Stimulated activated CD4-positive, alpha-beta T cell treated with anti-CD3 and anti-CD28 coated beads, Interleukin-4, amount 100 ng/mL, for 48 hours (primary cell): ENCODE data around the gene TK2.
"Not testable (repeated sequence)": the region's sequence is repeated elsewhere in the genome, so short reads cannot be mapped to it uniquely, and the experiment has no call there.

ENCODE experiments used
- DNase-seq, 2 donors: peaks; one replicate each; pipeline ENCODE4 v3.0.0-alpha.2; 2020; ENCODE audit warnings: low read depth in 2 of 2

TK2 gene

DNA sequence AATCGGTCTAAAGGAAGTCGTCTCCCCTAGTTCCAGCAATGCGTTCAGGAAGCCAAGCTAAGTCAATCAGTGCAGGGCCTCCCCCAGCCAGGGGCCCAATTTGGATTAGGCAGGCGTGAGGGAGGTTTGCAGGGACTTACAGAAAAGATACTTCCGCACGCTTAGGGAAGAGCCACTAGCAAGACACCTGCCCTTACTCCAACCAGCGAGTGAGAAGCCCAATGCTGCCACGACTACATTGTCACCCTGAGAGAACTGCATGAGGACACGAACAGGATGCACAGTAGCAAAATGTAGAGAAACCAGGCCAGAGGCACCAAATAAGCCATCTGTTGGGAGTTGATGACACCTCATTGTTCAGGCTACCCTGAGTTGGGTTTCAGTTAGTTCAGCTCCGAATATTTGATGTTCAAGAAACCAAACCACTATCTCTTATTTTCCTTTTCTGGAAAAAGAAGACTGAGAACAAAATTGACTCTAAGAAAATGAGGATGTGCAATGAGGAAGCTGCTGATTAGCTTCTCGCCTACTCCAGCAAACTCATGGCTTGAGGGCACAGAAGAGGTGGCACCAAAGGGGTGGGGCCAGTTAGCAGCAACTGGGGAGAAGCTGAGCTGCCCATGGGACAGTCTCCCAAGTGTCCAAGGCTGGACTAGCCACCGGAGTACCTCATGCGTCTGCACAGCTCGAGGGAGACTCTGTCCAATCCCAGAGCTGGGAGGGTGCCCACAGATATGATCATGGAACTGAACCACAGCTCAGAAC lies 29.3 kb downstream of the TK2 start:
- no peak for DNase-seq

- DNase-seq, result no peak
These were observed 30.2 kb downstream of the TK2 start for GRCh38 chr16:66519482-66520373.

DNA sequence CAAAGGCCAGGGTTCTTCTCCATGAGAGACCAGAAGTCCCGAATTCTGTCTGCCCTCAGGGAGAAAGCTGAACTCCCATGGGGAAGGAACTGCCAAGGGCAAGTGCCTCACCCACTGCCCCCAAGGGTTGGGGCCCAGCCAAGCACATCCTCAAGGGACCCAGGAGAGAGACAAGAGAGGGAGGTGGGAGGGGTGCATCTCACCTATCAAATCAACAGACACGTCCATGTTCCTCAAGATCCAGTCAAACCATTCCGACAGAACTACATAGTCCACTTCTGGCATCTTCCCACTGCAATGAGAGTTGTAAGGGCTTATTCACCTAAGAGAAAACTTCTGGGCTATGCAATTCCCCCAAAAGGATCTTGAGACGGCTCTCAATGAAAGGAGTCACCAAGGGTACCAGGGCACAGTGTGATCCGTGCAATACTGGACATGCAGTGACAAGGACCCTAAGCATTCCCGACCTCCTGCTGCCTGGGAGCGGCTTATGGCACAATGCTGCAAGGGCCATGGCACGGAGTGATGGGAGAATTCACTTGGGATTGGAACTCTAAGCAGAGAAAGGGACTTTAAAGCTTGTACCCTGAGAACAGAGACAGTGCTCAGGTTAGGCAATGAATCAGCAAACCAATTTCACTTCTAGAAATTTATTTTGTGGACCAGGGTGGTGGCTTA lies 32.2 kb downstream of the TK2 start:
- no peak for DNase-seq

DNA sequence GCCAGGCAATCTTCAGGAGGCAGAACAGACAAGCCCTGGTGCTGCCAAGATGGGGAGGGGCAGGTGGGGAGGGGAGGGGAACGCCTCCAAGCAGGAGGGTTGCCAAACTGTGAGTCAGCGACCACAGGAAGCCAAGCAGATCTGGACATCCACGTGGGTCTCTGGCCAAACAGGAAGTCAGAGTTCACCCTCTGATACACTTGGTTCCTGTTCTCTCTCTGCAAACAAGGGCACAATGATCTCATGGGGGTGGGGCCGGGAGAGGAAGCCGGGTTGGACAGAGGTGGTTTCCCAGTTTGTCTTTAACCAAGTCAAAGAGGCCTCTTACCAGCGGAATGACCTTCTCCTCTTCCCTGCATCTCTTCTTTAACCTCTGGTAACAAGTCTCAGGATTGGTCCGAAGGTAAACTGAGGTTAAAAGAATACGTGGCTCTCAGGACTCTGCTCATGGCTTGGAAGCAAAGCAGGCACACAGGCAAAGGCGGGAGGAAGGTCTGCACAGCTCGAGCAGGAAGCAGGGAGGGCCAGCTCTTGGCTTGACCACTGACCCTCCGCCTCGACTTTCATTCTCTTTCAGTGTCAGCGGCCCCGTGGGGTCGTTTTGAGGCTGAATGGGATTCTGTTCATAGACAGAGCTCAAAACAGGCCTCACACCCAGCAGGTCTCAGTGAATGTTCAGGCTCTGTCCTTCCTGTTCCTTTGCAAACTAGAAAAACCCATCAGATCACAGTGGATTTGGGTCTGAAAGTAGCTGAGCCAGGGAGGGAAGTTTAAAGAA lies 32.9 kb downstream of the TK2 start:
- peak; percentile 61 to 73 for DNase-seq

- no peak for DNase-seq
These were observed 33.5 kb downstream of the TK2 start for GRCh38 chr16:66516509-66516807.

GRCh38 chr16:66515596-66516508 lies 34.1 kb downstream of the TK2 start:
- DNase-seq, result no peak

DNA sequence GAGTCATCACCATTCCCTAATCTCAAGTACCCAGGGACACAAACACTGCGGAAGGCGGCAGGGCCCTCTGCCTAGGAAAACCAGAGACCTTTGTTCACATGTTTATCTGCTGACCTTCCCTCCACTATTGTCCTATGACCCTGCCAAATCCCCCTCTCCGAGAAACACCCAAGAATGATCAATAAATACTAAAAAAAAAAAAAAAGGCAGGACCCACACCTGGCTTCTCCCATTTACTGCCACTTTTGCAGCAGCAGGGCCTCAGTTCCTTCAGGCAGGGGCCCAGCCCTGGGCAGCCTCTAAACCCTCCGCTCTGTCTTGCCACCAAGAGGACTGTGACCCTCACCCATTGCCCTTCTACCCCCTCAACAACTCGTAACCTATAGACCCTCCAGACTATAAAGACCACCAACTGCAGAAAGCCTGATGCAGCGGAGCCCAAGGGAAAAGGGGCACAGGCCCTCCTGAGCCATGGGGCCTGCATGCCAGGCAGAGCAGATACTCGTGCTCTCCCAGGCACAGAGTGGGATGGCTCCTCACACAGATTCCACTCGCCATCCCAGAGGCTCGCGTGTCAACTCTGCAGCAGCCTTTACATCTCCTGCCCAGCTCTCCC lies 34.8 kb downstream of the TK2 start:
- not testable (repeated sequence) for DNase-seq

GRCh38 chr16:66514391-66514790 lies 35.5 kb downstream of the TK2 start:
- not testable (repeated sequence) for DNase-seq

DNA sequence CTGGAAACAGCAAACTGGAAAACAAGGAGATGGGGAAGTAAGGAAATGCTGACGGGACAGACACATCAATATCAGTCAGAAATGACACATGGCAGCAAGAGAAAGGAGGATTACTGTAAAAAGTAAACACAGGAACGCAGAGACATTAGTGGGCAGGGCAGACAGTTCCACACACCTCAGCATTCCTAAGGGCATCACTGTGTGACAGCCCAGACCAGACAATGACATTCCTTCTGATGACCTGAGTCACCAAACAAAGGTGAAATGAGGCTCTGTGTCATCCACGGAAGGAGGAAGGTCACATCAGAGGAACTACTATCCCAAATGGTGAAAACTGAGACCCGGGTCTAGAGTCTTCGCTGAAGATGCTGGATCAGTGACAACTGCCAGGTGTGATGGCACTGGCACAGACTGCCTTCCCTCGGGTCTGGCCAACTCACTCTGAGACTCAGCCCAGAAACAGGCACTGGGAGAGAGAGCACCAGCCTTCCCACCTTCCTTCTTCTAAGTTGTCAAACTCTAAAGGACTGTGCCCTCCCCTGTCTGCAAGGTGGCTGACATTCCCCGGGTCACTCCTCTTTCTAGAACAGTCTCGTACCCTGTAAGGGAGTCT lies 36.7 kb downstream of the TK2 start:
- no peak for DNase-seq

- no peak for DNase-seq
These were observed 37.4 kb downstream of the TK2 start for GRCh38 chr16:66512272-66513110.

DNA sequence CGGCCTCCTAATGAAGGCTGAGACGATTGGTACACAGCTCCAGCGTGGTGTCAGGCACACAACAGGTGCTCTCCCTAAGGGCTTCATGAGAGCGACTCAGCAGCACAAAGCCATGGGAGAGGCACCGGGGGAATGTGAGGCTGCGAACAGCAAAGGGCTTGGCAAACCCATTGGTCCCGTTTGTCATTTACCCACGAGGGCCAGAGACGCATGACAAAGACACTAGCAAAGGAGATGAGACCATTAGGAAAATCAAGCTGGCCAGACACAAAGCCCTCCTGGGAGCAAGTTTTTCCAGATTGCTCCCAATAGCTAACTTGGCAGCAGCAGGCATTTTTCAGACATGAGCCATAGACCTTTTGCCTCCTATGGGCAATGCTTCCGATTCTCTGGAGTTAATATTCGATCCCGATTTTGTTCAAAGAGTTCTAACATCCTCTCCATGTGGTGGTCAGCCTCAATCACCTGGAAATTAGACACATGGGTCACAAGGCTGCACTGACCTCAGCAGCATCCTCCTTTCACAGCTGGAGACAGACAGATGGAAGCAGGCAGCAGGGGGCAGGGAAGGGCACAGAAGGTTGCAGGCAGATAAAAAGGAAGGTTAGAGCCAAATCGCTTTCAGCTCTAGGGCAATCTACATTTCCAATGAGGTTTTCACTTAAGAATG lies 38.2 kb downstream of the TK2 start:
- DNase-seq, result no peak

DNA sequence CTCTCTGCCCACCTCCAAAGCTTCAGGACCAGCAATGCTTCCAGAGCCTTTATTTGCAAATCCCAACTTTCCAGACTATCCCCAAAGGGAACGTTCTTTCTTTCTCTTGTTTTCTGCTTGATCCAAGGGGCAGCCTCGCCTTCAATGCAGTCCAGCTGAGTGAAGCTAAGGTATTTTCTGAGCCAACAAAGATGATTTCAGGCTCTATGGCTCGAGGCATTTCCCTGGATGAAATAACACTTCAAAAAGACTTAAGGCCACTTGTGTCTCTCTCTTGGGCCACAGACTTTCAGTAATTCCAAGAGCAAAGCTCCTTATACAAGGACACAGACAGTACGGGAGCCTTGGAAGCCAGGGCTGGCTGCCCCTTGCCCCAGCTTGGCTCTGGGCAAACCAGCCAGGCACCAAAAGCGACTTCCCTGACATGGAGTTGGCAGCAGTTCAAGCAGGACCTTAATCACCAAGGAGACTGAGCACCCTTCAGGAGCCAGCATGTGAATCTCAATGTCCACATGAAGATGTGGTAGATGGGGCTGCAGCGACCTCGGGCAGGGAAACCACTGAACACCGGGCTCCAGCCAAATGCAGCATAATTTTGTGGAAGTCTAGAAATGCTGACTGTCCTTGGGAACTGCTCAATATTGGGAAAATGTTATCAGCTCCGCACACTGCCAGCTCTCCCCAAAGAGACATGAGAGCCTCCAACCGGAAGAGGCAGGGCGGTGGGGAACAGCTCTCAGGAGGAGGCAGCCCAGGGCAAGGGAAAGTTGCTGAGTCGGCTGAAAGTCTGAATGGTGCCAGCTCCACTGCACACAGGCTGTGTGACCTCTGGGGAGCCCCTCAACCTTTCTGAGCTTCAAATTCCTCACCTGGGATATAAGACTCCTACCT lies 39.0 kb downstream of the TK2 start:
- no peak for DNase-seq

GRCh38 chr16:66510298-66510697 lies 39.6 kb downstream of the TK2 start:
- no peak for DNase-seq

DNA sequence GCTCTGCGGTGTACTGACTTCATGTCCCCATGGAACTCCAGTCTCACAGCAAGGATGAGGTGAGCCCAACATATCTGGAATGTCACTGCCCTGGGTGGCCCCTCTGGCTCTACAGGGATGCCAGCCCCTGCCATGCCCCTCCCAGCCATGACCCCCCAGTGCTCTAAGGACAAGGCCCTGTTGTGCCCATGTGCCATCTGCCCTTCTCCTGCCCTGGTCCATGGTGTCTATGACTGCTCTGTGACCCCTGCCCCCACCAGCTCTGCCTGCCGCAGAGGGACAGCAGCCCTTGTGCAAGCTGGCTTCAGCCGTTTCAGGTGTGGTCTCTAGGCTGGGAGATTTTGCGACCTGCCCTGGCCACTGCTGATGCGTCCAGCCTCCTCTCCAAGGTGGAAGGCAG lies 40.3 kb downstream of the TK2 start:
- no peak for DNase-seq

DNA sequence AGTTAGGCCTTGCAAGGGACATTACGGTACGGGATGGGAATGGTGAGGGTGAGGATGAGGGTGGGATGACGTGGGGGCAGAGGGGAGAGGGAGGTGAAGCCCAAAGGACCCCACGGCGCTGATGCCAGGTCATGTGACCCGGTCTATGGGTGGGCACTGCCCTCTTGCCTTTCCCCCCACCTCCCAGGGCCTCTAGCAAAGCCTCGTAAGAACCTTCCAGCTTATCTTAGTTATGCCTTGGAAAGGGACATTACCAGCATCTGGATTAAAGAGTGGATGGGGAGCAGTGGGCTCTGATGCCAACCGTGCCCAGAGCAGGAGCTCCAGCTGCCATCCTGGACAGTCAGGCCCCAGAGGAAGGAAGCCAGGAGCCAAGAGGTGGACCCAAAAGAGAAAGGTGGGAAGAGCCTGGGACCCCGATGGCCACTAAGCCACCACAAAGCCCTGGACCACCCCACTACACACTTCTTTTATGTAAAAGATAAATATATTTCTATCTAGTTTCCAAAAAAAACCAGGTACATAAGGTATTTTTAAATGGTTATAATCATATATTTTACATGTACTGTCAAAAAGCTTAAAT lies 40.9 kb downstream of the TK2 start:
- no peak for DNase-seq

GRCh38 chr16:66508248-66508913 lies 41.5 kb downstream of the TK2 start:
- no peak for DNase-seq
